Peyer's patch (tissue), 4 donors: ENCODE data around the gene GPR132. TPM values are rescaled to one million over a fixed set of nuclear protein-coding genes. Genes with fewer than 3 reads are reported as not detected.

ENCODE experiments used
- DNase-seq, 3 donors: peaks; one replicate each; pipeline ENCODE4 v3.0.0-alpha.2; 2017 to 2019
- H3K27ac ChIP-seq, 4 donors: fragments of 200-600 bp; sonication (generic); one replicate each; pipeline ENCODE4 v1.5.1; 2016 to 2019
- H3K27me3 ChIP-seq, 2 donors: fragments of 200-600 bp; sonication (generic); one replicate each; pipeline ENCODE4 v1.5.1; 2019
- H3K36me3 ChIP-seq, 3 donors: fragments of 200-600 bp; sonication (generic); one replicate each; pipeline ENCODE4 v1.5.1; 2016 to 2019
- H3K4me1 ChIP-seq, 4 donors: fragments of 200-600 bp; sonication (generic); one replicate each; pipeline ENCODE4 v1.5.1; 2016 to 2019
- H3K4me3 ChIP-seq, 4 donors: fragments of 200-600 bp; sonication (generic); 1 replicate in 3 of 4; 2 replicates in 1 of 4; pipeline ENCODE4 v1.5.1; 2016 to 2019; ENCODE audit warnings: mild to moderate bottlenecking in 1 of 4
- H3K9me3 ChIP-seq, 4 donors: fragments of 200-600 bp; sonication (generic); one replicate each; pipeline ENCODE4 v1.5.1; 2016 to 2019; ENCODE audit warnings: mild to moderate bottlenecking in 1 of 4
- CTCF ChIP-seq, 6 experiments: fragments of 450-650 bp in 4 of 6; fragments of 200-600 bp in 2 of 6; sonication (generic) in 1 of 6; IDR thresholded peaks; one replicate each; pipeline ENCODE4 v1.5.1; 2017 to 2019; ENCODE audit warnings: antibody characterized with exemption in 6 of 6, mild to moderate bottlenecking in 3 of 6, moderate library complexity in 1 of 6
- POLR2A ChIP-seq, 2 donors: fragments of 450-650 bp; IDR thresholded peaks; one replicate each; pipeline ENCODE4 v1.5.1; 2017; ENCODE audit warnings: antibody characterized with exemption in 2 of 2, mild to moderate bottlenecking in 2 of 2, moderate library complexity in 2 of 2
- total RNA-seq, 4 donors: library from RNA; depleted of rRNA; stranded (reverse); fragments of >200 nt; gene quantifications; one replicate each; pipeline ENCODE4 v1.1.0, GENCODE V29; 2016

GPR132 gene
- total RNA-seq, 4 donors from 2014 or later: 1.5 to 29.7 (median 4.2) TPM

- H3K27me3 ChIP-seq: no peaks in the 10 kb centered on the region
- DNase-seq: peak in 2 of 3 donors; percentile 77 to 80
- peaks cover 0 to under 1% (median 0%) of the 10 kb centered on the region in 4 donors for H3K4me1 ChIP-seq
- no peak overlapping the region for H3K4me3 ChIP-seq
- no peaks in the 10 kb centered on the region for H3K9me3 ChIP-seq
- TF ChIP-seq CTCF (IDR thresholded peaks at IDR 0.05) (no peak), POLR2A (IDR thresholded peaks at IDR 0.05) (no peak)
- no peak overlapping the region for H3K27ac ChIP-seq
- no peaks in the 10 kb centered on the region for H3K36me3 ChIP-seq
Observed at GRCh38 chr14:105050551-105050897, 14.7 kb downstream of the GPR132 start.

GRCh38 chr14:105049753-105050550 lies 15.3 kb downstream of the GPR132 start:
- peaks cover 0 to 3% (median 0%) of the 10 kb centered on the region in 4 donors for H3K4me1 ChIP-seq
- no peaks in the 10 kb centered on the region for H3K36me3 ChIP-seq
- H3K4me3 ChIP-seq: no peak overlapping the region
- H3K27ac ChIP-seq: no peak overlapping the region
- no peak for TF ChIP-seq POLR2A (IDR thresholded peaks at IDR 0.05)
- no peak for TF ChIP-seq CTCF (IDR thresholded peaks at IDR 0.05)
- H3K9me3 ChIP-seq: no peaks in the 10 kb centered on the region
- no peak for DNase-seq
- H3K27me3 ChIP-seq: no peaks in the 10 kb centered on the region

DNA sequence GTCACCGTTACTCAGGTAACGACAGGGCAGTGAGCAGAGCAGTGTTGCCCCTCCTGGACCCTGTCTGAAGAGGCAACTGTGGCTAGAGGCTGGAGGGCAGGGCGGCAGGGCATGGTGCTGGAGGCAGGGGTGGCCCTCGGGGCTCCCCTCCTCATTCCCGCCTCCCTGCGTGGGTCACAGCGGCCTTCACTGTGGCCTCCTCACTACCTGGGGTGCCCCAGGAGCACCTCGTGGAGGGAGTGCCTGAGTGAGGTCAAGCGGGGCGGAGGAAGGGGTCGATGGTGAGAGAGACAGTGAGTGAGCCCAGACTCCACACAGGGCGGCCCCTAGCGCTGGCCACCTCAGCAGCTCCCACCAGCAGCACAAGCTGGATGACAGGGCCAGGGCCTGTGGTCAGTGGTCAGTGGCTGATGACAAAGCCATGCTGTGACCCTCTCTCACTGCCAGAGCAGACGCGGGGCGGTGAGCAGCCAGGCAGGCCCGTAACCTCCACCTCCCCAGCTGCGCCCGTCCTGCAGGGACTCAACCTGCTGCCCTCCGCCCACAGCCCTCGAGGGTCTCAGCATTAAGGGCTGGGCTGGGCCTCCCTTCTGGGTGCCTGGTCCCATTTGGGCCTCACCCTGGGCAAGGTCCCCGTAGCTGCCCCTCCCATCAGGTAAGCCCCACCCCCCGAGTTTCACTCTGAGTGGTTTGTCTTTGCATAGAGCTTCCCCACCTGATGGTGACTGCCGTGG lies 17.8 kb downstream of the GPR132 start:
- DNase-seq: no peak
- H3K4me1 ChIP-seq: peaks cover 0 to 3% (median 0%) of the 10 kb centered on the region in 4 donors

GRCh38 chr14:105046891-105047282 lies 18.3 kb downstream of the GPR132 start:
- H3K4me1 ChIP-seq: peaks cover 0 to 3% (median 0%) of the 10 kb centered on the region in 4 donors
- no peak overlapping the region for H3K4me3 ChIP-seq
- TF ChIP-seq POLR2A (IDR thresholded peaks at IDR 0.05) (no peak), CTCF (IDR thresholded peaks at IDR 0.05) (no peak)
- no peaks in the 10 kb centered on the region for H3K9me3 ChIP-seq
- H3K36me3 ChIP-seq: no peaks in the 10 kb centered on the region
- no peak overlapping the region for H3K27ac ChIP-seq
- DNase-seq: no peak
- no peaks in the 10 kb centered on the region for H3K27me3 ChIP-seq

More for the DNA sequence above, 17.8 kb downstream of the GPR132 start:
- no peak for TF ChIP-seq POLR2A (IDR thresholded peaks at IDR 0.05)
- TF ChIP-seq CTCF (IDR thresholded peaks at IDR 0.05): no peak
- H3K36me3 ChIP-seq: no peaks in the 10 kb centered on the region
- no peaks in the 10 kb centered on the region for H3K9me3 ChIP-seq
- H3K27me3 ChIP-seq: no peaks in the 10 kb centered on the region
- H3K4me3 ChIP-seq: no peak overlapping the region
- no peak overlapping the region for H3K27ac ChIP-seq

DNA sequence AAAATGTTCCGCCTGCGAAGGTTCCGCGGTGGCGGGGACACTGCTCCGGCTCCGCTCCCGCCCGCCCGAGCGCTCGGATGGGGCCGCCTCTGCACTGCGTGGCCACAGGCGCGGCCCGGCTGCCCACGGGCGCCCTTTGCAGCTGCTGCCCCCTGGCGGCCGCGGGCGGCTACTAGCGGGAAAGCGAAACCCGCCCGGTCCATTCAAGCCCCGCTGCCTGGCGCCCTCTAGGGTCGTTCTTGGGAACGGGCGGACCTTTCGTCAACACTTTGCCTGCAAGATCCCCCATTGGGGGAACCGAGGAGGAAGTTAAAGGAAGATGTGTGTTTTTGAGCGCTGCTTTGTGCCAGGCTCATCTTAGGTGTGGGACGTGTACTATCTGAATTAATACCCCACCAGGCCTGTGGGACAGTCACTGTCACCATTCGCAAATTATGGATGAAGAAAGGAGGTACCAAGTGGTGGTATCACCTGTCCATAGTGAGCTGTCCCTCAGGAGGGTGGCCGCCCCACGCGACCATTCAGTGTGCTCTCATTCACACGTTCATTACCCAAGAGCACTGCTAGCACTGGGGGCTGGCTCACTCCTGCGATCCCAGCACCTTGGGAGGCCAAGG lies 19.4 kb downstream of the GPR132 start:
- peak; percentile 92 to 97 (median 94) for DNase-seq
- Histone ChIP-seq H3K27ac (no peak overlapping the region), H3K4me3 (peak overlapping the region in 1 of 4 donors; percentile 17), H3K4me1 (peaks cover 0 to 3% (median 0%) of the 10 kb centered on the region in 4 donors), H3K9me3 (no peaks in the 10 kb centered on the region), H3K27me3 (no peaks in the 10 kb centered on the region), H3K36me3 (no peaks in the 10 kb centered on the region)
- TF ChIP-seq CTCF (IDR thresholded peaks at IDR 0.05) (peak; percentile 100), POLR2A (IDR thresholded peaks at IDR 0.05) (no peak)
